ENCODE data around the gene SMCO4.
"Not testable (repeated sequence)": the region's sequence is repeated elsewhere in the genome, so short reads cannot be mapped to it uniquely, and the experiment has no call there.

SMCO4 gene

DNA sequence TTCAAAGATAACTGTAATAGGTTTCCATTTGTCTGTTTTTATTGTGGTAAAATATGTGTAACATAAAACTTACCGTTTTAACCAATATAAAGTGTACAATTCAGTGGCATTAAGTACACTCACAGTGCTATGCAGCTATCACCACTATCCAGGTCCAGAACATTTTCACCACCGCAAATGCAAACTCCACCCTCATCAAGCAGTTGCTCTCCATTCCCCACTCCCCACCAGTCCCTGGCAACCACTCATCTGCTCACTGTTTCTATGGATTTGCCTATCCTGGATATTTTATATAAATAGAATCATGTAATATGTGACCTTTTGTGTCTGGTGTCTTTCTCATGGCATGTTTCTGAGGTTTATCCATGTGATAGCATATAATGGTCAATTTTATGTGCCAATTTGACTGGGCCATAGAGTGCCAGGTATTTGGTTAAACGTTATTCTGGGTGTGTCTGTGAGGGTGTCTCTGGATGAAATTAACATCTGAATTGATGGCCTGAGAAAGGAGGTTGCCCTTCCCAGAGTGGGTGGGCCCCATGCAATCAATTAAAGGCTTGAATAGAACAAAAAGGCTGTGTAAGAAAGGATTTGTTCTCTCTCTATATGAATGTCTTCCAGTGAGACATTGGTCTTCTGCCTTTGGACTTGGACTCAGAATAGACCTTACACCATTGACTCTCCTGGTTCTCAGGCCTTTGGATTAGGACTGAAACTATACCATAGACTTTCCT, 17.2 kb upstream of the SMCO4 start:
- FAIRE-seq (no peak), DNase-seq (ENCODE audit: low spot score) (no peak)

DNA sequence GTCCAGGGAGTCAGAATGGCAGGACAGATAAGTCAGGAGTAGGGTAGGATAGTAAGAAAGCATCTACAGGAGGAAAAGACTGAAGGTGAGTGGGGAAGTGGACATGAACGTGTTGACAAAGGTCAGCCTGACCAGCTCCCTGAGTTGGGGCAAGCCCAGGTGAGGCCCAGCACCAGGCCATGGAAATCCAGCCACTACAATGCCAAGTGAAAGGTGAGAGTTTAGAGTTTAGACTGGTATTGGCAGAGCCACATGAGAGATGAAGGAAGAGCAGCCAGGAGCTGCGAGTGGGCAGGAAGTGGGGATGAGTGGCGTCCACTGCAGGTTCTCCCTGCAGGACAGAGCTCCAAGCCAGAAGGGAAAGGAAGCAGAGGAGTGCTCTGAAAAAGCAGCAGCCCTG, 16.5 kb upstream of the SMCO4 start:
- FAIRE-seq (no peak), DNase-seq (ENCODE audit: low spot score) (no peak)

DNA sequence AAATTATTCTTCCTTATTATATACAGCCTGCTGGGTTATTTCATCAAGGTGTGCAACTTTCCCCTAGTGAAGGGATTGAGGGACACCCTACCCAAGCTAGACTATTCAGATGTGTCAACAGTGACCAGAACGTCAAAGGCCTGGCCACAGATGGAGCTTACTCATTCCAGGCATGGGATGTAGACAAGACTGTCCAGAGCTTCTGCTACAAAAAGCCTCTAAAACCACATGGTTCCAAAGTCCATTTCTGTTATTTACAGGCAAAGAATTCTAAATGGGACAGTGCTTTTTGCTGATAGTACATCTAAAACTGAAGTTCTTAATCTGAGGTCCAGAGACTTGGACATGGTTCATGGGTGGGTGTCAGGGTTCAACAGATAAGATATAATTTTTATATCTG, 9.7 kb upstream of the SMCO4 start:
- DNase-seq (ENCODE audit: low spot score): no peak
- FAIRE-seq: no peak

DNA sequence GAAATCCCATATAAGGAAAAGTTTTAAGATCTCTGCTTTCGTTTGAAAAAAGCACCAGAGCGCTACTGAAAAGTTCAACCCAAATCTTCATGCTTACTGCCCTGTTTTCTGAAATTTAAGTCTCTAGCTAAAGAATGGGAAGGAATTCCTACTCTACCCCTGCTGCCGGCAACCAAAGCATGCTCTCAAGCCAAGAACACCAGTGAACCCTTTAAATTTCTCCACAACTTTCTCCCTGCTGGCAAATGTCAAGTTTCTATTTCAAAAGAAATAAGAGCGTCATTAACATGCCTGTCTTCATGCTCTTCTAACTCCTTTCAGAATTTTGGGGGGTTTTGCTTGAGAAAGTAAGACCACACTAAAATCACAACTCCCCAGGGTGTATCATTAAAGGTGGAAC, 6.8 kb upstream of the SMCO4 start:
- FAIRE-seq (no peak), DNase-seq (ENCODE audit: low spot score) (no peak)

DNA sequence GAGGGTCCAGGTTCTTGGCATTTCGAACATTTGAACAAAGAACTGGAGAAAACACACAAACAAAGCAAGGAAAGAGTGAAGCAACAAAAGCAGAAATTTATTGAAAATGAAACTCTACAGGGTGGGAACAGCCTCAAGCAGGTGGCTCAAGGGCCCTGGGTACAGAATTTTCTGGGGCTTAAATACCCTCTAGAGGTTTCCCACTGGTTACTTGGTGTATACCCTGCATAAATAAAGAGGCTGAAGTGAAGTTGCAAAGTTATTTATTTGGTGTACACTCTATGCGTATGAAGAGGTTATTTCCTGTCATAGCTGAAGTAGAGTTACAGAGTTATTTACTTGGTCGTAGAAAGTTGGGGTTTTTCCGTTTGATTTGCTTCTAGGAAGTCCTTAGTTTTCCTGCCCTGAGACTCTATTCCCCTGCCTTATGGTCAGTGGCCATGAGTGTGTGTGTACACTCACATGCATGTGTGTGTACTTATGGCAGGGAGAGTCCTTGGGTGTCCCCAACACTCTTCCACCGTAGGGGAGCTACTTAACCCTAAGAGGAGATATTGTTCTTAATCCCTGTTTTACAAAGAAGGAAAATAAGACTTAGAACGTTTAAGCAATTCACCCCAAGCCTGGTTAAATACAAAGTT, 5.6 kb upstream of the SMCO4 start:
- DNase-seq (ENCODE audit: low spot score) (no peak), FAIRE-seq (no peak)

DNA sequence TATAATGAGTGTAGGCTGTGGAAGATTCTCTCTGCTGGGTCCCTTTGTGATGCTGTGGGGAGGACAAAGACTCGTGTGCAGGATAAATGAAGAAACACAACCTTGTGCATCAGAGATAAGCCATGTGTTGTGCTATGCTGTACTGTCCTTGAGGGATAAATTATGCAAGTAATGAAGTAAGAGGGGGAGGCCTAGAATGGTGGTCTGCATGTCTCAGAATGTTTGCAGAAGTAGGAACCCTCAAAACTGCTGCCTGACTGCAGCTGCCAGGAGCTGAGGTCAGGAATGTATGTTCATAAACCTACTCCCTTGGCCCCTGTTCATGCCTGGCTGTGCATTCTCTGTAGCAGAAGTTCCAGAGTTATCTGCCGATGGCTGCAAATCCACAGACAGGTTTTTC, 4.6 kb upstream of the SMCO4 start:
- no peak for FAIRE-seq
- no peak for DNase-seq (ENCODE audit: low spot score)

DNA sequence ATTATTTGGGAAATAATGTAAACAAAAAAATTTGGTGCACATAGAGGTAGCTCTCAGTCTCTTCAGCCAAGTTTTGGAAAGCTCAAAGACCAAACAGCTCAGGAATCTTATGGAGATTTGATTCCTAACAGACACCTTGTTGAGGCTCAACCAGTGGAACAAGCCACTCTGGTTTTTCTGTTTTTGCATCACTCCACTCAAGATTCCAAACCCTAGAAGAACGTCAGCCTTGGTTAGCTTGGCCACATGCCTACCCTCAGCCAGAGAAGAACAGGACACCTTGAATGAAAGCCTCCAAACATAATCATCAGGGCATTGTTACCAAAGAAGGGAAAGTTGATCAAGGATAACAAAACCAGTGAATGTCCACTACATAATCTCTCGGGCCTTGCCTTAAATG, 3.8 kb upstream of the SMCO4 start:
- DNase-seq (ENCODE audit: low spot score) (no peak), FAIRE-seq (no peak)

DNA sequence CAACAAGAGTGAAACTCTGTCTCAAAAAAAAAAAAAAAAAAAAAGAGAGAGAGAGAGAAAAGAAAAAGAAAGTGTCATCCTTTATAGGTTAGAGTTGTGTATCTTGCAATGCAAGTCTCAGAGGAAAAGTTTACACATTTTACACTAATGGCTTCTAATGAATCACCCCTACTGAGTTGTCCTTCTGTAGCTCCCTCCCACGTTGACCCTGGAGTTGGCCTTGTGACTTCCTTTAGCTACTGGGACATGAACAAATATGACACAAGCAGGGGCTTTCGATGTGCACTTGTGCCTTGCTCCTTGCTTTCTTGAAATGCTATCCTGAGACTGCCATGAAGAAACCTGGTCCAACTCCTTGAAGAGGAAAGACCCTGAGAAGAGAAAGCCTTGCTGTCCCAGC, 2.4 kb upstream of the SMCO4 start:
- DNase-seq (ENCODE audit: low spot score) (no peak), FAIRE-seq (no peak)

DNA sequence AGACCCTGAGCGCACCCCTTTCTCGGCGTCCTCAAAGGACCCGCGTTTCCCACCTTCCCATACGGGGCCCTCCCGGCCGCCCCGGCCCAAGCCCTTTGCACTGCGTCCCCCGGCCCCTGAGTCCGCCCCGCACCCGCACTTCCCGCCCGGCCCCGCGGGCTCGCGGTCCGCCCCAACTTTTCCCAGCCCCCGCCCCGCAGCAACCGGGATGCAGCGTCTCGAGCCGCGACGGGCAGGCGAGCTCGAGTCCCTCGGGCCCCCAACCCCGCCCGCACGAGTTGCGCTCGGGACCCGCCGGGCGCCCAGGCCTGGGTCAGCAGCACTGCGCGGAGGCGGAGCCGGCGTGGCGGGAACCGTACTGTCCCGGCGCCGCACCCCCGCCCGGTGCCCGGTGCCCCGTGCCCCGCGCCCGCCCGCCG, 371 bp downstream of the SMCO4 start:
- DNase-seq (ENCODE audit: low spot score): no peak
- FAIRE-seq: no peak

DNA sequence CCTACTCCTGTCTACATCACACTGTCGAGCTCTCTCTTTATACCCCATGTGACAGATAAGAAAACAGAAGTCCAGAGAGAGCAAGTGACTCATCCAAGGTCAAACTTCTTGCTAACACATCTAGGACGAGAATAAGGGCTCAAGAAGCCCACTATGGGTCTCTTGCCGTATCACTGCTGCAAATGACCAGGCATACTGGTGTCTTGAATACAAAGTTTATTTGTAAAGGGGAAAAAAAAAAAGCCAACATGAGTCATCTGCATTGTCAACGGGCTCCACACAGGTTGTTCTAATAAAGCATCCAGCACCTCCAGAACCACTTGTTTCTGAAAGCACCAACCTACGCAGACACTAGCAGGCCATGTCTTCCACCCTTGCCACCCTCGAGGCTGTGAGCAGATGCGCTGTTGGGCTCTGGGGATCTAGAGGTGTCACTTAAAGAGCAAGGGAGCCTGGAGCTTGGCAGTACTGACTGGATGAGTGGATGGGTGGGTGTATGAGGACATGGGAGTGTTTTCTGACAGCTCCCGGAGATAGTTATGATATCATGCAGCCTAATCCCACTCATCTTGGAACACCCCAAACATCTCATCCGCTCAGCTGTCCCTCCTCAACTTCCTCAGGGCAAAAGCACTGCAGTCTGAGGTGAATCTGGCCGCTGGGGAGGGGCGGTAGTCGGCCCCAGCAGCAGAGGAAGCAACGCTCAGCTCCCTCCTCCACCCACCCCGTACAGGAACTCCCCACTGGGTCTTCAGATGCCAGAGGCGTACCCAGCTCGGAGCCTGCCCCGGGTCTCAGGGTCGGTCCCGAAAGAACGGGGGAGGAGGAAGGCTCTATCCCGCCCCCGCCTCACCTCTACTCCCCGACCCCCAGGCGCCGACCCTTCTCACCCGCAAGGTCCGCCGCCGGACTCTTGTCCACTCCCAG, 1.0 kb downstream of the SMCO4 start:
- DNase-seq (ENCODE audit: low spot score): peak; percentile 59
- FAIRE-seq: no peak

DNA sequence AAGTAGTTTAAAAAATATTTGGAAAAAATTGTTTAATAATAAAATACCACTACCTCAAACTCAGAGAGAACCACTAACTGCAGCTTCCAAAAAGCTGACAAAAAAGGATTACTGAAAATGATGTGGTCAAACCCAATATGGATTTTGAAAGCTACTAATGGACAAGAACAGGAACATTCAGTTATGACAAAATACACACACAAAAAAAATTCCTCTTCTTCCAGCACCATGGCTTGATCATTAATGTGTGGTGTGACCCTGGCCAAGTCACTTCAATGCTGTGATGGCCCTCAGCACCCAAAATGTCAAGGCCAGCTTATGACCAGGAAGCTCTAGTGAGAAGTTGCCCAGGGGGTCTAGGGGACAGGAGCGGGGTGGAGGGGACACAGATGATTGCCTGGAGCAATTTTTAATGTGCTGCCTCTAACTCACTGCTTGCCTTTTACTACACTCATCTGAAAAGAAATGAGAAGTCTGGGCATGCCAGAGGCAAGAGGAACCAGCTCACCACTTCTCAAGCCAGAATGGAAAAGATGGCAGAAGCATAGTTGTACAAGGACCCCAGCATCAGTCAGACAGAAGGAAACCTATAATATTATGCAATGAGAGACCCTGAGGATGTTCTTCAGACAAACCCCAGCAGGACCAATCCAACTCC, 2.2 kb downstream of the SMCO4 start:
- FAIRE-seq: no peak
- no peak for DNase-seq (ENCODE audit: low spot score)

DNA sequence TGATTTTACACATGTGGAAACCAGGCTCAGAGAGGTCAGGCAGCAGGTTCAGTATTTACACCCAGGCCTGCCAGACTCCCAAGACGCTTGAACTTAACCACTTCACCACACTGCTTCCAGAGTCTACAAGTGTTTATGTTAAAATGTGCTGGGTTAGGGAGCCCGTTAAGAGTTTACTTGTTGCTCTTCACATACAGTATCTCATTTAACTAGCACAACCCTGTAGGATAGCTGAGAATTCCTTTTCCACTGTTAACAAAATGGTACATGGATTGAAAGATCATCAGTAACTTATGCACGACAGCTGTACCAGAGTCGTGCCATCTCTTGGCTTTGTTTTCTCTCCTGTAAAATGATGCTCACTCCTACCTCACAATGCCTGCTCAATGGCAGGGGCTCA, 2.9 kb downstream of the SMCO4 start:
- no peak for DNase-seq (ENCODE audit: low spot score)
- no peak for FAIRE-seq

DNA sequence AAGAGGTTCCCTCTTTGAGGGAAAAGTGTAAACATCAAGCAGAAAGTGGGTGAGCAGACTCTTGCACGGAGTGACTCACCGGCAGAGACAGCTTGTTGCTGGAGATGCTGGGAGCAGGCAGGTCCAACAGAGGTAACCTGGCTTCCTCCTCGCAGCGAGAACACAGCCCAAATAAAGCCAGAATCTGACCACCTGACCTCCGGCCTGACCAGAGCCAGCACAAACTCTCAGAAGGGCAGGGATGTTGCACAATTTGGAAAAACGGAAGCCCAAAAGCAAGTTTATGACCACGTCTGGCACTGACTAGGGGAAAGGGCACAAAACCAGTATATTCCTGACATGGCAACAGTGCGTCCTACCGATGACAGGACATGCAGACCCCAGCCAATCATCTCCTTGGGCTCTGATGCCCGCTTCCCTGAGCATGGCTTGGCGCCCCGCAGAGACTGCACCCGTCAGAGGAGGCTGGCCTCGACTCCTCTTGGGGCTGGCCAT, 5.4 kb downstream of the SMCO4 start:
- no peak for DNase-seq (ENCODE audit: low spot score)
- no peak for FAIRE-seq

DNA sequence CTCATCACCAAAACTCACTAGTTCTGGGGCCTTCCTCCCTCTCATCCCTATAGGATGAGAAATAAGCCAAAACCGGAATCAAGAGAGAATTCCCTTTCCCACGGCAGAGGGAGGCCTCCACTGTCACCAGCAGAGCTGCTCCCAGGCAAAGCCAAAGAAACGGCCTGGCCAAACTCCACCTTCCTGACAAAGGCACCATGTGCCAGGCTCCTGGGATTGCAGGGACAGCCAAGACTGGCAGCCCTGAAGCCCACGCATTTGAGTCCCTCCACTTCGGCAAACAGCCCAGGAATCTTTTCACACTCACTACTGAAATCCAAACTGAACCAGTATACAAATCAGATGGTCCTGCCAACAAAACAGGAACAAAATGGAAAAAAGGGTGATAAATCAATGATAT, 6.1 kb downstream of the SMCO4 start:
- no peak for FAIRE-seq
- DNase-seq (ENCODE audit: low spot score): no peak

DNA sequence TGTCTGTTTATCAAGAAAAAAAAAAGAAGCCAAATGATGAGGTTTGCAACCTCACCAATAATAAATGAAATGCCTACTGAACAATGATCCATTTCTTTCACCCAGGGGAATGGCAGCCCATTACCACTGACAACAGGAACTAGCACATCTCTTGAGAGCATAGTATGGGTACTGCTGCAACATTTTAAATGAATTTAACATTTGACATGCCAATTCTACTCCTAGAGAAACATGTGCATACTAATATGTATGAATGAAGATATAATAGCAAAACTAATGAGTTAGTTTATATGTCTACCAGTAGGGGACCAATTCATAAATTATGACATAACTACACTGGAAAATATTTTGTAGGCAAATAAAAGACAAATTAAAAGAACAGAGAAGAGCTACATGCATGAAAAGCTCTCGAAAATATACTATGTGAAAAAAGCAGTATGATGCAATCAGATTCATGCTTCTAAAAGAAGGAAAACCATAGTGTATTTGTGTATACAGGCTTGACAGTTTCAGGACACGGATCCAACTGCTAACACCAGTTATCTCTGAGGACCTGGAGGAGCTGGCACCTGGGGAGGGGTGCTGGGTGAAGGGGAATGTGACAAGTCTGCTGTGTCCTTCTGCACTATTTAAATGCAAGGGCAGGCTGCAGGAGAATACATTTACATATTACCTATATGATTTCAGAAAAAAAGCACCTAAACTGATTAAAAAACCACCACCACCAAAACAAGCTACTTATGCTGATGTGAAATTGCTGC, 6.9 kb downstream of the SMCO4 start:
- DNase-seq (ENCODE audit: low spot score) (no peak), FAIRE-seq (no peak)

DNA sequence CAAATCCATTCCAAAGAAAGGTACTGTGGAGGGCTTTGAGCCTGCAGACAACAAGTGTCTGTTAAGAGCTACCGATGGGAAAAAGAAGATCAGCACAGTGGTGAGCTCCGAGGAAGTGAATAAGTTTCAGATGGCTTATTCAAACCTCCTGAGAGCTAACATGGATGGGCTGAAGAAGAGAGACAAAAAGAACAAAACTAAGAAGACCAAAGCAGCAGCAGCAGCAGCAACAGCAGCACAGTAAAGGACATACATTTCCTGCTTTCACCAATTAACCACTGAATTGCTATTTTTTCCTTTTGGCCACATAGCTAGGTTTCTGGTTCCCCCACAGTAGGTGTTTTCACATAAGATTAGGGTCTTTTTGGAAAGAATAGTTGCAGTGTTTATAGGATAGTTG, 7.6 kb downstream of the SMCO4 start:
- FAIRE-seq; DNase-seq (ENCODE audit: low spot score): not testable (repeated sequence)

DNA sequence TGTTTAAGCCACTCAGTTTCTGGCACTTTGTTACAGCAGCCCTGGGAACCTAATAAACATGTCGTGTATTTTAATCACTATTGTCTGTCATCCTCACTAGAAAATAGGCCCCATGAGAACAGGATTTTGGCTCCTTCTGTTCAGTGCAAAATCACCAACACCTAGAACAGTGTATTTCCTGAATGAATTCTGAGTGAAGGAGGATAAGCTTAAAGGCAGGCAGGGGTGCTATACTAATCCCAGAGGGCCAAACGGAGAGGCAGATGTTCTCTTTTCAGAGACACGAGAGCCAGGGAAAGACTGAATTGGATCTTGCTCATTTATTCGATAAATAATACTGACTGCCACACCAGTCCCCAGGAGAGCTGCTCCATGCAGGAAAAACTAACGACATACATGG, 10.4 kb downstream of the SMCO4 start:
- DNase-seq (ENCODE audit: low spot score) (no peak), FAIRE-seq (no peak)

DNA sequence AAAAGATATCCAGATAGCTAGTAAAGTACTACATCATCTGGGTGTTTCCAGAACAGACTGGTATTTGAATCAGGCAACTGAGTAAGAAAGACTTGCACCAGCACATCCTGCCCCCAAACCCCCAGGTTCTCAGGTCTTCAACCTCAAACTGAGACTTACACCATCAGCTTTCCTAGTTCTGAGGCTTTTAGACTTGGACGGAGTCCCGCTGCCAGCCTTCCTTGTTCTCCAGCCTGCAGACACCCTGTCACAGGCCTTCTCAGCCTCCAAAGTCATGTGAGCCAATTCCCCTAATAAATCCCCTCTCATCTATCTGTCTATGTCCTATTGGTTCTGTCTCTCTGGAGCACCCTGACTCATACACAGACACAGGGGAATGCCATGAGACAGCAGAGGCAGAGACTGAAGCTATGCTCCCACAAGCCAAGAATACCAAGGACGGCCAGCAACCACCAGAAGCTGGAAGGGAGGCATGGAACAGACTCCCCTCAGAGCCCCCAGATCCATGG, 10.9 kb downstream of the SMCO4 start:
- DNase-seq (ENCODE audit: low spot score) (no peak), FAIRE-seq (no peak)

DNA sequence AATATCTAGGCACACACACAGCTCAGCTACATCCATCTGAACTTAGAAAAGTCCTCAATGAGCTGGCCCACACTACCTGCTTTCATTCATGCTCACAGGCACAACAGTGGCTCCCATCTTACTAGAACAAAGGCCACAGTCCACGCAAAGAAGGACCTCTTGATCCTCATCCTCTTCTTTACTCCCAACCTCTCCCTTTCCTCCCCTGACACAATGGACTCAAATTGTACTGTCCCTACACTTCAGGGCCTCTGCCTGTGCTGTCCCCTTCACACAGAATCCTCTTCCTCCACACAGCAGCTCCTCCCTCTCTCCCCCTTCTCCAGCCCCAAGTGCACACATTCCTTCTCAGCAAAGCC, 12.7 kb downstream of the SMCO4 start:
- FAIRE-seq: no peak

DNA sequence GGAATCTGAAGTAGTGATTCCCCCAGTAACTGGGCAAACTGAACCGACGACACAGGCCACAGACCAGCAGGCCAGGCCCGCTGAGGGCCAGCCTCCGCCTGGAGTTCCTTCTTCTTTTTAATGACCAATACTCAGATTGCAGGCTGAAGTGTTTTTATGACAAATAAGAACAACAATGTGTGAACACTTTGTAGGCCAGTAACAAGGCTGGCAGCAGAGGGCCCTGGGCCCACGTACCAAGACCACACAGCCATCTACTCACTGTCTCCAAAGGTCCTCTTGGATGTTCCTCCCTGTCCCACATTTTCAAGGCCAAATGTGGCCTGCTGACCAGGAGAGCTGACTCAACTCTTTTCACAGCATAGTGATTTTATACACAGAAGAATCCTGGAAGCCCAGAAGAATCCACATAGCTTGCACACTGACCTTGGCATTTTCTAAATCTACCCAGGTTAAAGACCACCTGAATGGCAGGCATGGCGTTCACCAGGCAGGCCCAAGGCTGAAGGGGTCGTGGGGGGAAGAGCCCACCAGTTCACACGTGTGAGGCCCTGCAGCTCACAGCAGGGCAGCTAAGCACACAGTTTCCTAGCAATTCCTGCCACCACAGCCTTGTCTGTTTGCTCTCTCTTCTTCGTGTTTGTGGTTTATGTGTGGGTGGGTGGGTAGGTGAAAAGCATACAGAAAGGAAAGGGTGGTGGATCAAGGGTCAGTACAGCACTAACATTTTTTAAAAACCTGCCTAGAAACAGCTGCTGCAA, 13.3 kb downstream of the SMCO4 start:
- FAIRE-seq (no peak), DNase-seq (ENCODE audit: low spot score) (no peak)

More for the DNA sequence above, 12.7 kb downstream of the SMCO4 start:
- DNase-seq (ENCODE audit: low spot score): no peak
